HL-60 (cell line): ENCODE data around the gene UVSSA.

ENCODE experiments used
- DNase-seq, 2 experiments: peaks; one replicate each; pipeline ENCODE4 v3.0.0-alpha.2; 2010 to 2020; ENCODE audit warnings: low read depth in 1 of 2, low spot score in 1 of 2
- H3K27ac ChIP-seq: fragments of 250-450 bp; sonication (Bioruptor Pico); replicated peaks from 2 replicates; pipeline ENCODE4 v1.5.1; 2020; ENCODE audit warnings: mild to moderate bottlenecking, moderate library complexity
- H3K27me3 ChIP-seq: fragments of 250-450 bp; sonication (Bioruptor Pico); 2 replicates; pipeline ENCODE4 v1.5.1; 2021; ENCODE audit warnings: mild to moderate bottlenecking, moderate library complexity; ENCODE audit not compliant: insufficient read depth, poor library complexity, severe bottlenecking
- H3K4me3 ChIP-seq: replicated peaks from 2 replicates; pipeline ENCODE4 v1.5.1; 2011; ENCODE audit warnings: mild to moderate bottlenecking, control low read depth, low read length; ENCODE audit not compliant: insufficient read depth
- CTCF ChIP-seq: IDR thresholded peaks from one replicate; pipeline ENCODE4 v1.5.1; 2011; ENCODE audit warnings: low read length, control low read depth, inconsistent platforms; ENCODE audit not compliant: insufficient read depth
- GABPA ChIP-seq: IDR thresholded peaks from 2 replicates; pipeline ENCODE4 v1.6.1; 2012; ENCODE audit warnings: low read depth
- POLR2AphosphoS5 ChIP-seq: IDR thresholded peaks from 2 replicates; pipeline ENCODE4 v1.6.1; 2012; ENCODE audit warnings: low read depth
- SPI1 ChIP-seq: IDR thresholded peaks from 2 replicates; pipeline ENCODE4 v1.6.1; 2012; ENCODE audit warnings: low read depth, mild to moderate bottlenecking, borderline replicate concordance
- TF ChIP-seq, protein P1 (sequence below): IDR thresholded peaks from 2 replicates; pipeline ENCODE4 v1.6.1; 2012; ENCODE audit warnings: low read depth; ENCODE audit not compliant: insufficient replicate concordance

UVSSA gene

GRCh38 chr4:1357356-1358248 lies 10.6 kb downstream of the UVSSA start:
- Histone ChIP-seq H3K4me3 (no peak overlapping the region), H3K27me3 (no peaks in the 10 kb centered on the region), H3K27ac (no peak overlapping the region)
- no peak for TF ChIP-seq GABPA
- no peak for TF ChIP-seq POLR2AphosphoS5
- TF ChIP-seq, protein P1, sequence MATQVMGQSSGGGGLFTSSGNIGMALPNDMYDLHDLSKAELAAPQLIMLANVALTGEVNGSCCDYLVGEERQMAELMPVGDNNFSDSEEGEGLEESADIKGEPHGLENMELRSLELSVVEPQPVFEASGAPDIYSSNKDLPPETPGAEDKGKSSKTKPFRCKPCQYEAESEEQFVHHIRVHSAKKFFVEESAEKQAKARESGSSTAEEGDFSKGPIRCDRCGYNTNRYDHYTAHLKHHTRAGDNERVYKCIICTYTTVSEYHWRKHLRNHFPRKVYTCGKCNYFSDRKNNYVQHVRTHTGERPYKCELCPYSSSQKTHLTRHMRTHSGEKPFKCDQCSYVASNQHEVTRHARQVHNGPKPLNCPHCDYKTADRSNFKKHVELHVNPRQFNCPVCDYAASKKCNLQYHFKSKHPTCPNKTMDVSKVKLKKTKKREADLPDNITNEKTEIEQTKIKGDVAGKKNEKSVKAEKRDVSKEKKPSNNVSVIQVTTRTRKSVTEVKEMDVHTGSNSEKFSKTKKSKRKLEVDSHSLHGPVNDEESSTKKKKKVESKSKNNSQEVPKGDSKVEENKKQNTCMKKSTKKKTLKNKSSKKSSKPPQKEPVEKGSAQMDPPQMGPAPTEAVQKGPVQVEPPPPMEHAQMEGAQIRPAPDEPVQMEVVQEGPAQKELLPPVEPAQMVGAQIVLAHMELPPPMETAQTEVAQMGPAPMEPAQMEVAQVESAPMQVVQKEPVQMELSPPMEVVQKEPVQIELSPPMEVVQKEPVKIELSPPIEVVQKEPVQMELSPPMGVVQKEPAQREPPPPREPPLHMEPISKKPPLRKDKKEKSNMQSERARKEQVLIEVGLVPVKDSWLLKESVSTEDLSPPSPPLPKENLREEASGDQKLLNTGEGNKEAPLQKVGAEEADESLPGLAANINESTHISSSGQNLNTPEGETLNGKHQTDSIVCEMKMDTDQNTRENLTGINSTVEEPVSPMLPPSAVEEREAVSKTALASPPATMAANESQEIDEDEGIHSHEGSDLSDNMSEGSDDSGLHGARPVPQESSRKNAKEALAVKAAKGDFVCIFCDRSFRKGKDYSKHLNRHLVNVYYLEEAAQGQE: no peak
- TF ChIP-seq CTCF: no peak
- TF ChIP-seq SPI1: no peak
- no peak for DNase-seq

GRCh38 chr4:1358421-1359143 lies 11.6 kb downstream of the UVSSA start:
- Histone ChIP-seq H3K4me3 (no peak overlapping the region), H3K27ac (no peak overlapping the region), H3K27me3 (no peaks in the 10 kb centered on the region)
- TF ChIP-seq, protein P1: no peak
- TF ChIP-seq POLR2AphosphoS5 (no peak), GABPA (no peak)
- DNase-seq: no peak

DNA sequence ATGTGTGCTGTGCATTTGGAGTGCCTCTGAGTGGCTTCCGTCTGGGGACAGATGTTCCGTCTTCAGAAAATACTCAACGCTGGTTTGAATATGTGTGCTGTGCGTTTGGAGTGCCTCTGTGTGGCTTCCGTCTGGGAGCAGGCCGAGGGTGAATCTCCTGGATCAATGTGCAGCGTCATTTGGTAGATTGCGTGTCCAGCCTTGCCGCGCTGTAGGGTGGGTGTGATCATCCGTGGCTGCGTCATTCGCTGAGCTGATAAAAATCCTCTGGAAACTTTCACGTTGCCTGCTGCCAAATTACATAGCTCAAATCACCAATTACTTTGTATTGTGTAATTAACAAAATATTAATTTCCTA lies 12.1 kb downstream of the UVSSA start:
- Histone ChIP-seq H3K27me3 (no peaks in the 10 kb centered on the region), H3K27ac (no peak overlapping the region), H3K4me3 (no peak overlapping the region)
- DNase-seq: no peak
- TF ChIP-seq CTCF: no peak
- no peak for TF ChIP-seq GABPA
- TF ChIP-seq POLR2AphosphoS5: no peak
- TF ChIP-seq SPI1: no peak
- TF ChIP-seq, protein P1: no peak
